ENCODE measurements around the gene MACROD2. TPM values are rescaled to one million over a fixed set of nuclear protein-coding genes. Genes with fewer than 3 reads are reported as not detected.
"Not testable (repeated sequence)": the region's sequence is repeated elsewhere in the genome, so short reads cannot be mapped to it uniquely, and the experiment has no call there.

The MACROD2 gene
- total RNA-seq, 1 experiment from 2014 or later: 1.5 TPM

GRCh38 chr20:15967334-15967733 lies 1972.0 kb downstream of the MACROD2 start:
- no peaks in the 10 kb centered on the region for H3K27me3 ChIP-seq (ENCODE audit: control insufficient read depth, insufficient read depth, low read length)
- no peaks in the 10 kb centered on the region for H3K36me3 ChIP-seq (replicated peaks; ENCODE audit: control insufficient read depth, insufficient read depth, low read length)
- no peak overlapping the region for H3K4me3 ChIP-seq (ENCODE audit: insufficient read depth, low read depth, low read length)
- no peak for DNase-seq

GRCh38 chr20:15976047-15976736 lies 1980.9 kb downstream of the MACROD2 start:
- Histone ChIP-seq H3K27me3 (ENCODE audit: control insufficient read depth, insufficient read depth, low read length) (no peaks in the 10 kb centered on the region), H3K4me3 (ENCODE audit: insufficient read depth, low read depth, low read length) (no peak overlapping the region), H3K36me3 (replicated peaks; ENCODE audit: control insufficient read depth, insufficient read depth, low read length) (no peaks in the 10 kb centered on the region)
- DNase-seq: peak; percentile 46

- H3K27me3 ChIP-seq (ENCODE audit: control insufficient read depth, insufficient read depth, low read length): no peaks in the 10 kb centered on the region
- no peak for DNase-seq
- H3K36me3 ChIP-seq (replicated peaks; ENCODE audit: control insufficient read depth, insufficient read depth, low read length): no peaks in the 10 kb centered on the region
- no peak overlapping the region for H3K4me3 ChIP-seq (ENCODE audit: insufficient read depth, low read depth, low read length)
Observed at GRCh38 chr20:15977026-15977425, 1981.7 kb downstream of the MACROD2 start.

GRCh38 chr20:15977758-15978157 lies 1982.4 kb downstream of the MACROD2 start:
- DNase-seq: no peak
- no peaks in the 10 kb centered on the region for H3K36me3 ChIP-seq (replicated peaks; ENCODE audit: control insufficient read depth, insufficient read depth, low read length)
- H3K4me3 ChIP-seq (ENCODE audit: insufficient read depth, low read depth, low read length): no peak overlapping the region
- H3K27me3 ChIP-seq (ENCODE audit: control insufficient read depth, insufficient read depth, low read length): no peaks in the 10 kb centered on the region

- not testable (repeated sequence) for H3K27me3 ChIP-seq (ENCODE audit: control insufficient read depth, insufficient read depth, low read length); DNase-seq; H3K36me3 ChIP-seq (replicated peaks; ENCODE audit: control insufficient read depth, insufficient read depth, low read length); H3K4me3 ChIP-seq (ENCODE audit: insufficient read depth, low read depth, low read length)
Observed at GRCh38 chr20:15985494-15986368, 1990.4 kb downstream of the MACROD2 start.

GRCh38 chr20:15986690-15987089 lies 1991.4 kb downstream of the MACROD2 start:
- DNase-seq: no peak
- Histone ChIP-seq H3K4me3 (ENCODE audit: insufficient read depth, low read depth, low read length) (no peak overlapping the region), H3K36me3 (replicated peaks; ENCODE audit: control insufficient read depth, insufficient read depth, low read length) (no peaks in the 10 kb centered on the region), H3K27me3 (ENCODE audit: control insufficient read depth, insufficient read depth, low read length) (no peaks in the 10 kb centered on the region)

GRCh38 chr20:15991279-15991678 lies 1996.0 kb downstream of the MACROD2 start:
- Histone ChIP-seq H3K27me3 (ENCODE audit: control insufficient read depth, insufficient read depth, low read length) (no peaks in the 10 kb centered on the region), H3K36me3 (replicated peaks; ENCODE audit: control insufficient read depth, insufficient read depth, low read length) (no peaks in the 10 kb centered on the region), H3K4me3 (ENCODE audit: insufficient read depth, low read depth, low read length) (no peak overlapping the region)
- no peak for DNase-seq

- Histone ChIP-seq H3K36me3 (replicated peaks; ENCODE audit: control insufficient read depth, insufficient read depth, low read length) (no peaks in the 10 kb centered on the region), H3K27me3 (ENCODE audit: control insufficient read depth, insufficient read depth, low read length) (no peaks in the 10 kb centered on the region), H3K4me3 (ENCODE audit: insufficient read depth, low read depth, low read length) (no peak overlapping the region)
- DNase-seq: no peak
Observed at GRCh38 chr20:15992564-15992963, 1997.2 kb downstream of the MACROD2 start.

- Histone ChIP-seq H3K4me3 (ENCODE audit: insufficient read depth, low read depth, low read length) (no peak overlapping the region), H3K36me3 (replicated peaks; ENCODE audit: control insufficient read depth, insufficient read depth, low read length) (no peaks in the 10 kb centered on the region), H3K27me3 (ENCODE audit: control insufficient read depth, insufficient read depth, low read length) (no peaks in the 10 kb centered on the region)
- no peak for DNase-seq
Observed at GRCh38 chr20:16000112-16000511, 2004.8 kb downstream of the MACROD2 start.

- Histone ChIP-seq H3K36me3 (replicated peaks; ENCODE audit: control insufficient read depth, insufficient read depth, low read length) (no peaks in the 10 kb centered on the region), H3K27me3 (ENCODE audit: control insufficient read depth, insufficient read depth, low read length) (no peaks in the 10 kb centered on the region), H3K4me3 (ENCODE audit: insufficient read depth, low read depth, low read length) (no peak overlapping the region)
- no peak for DNase-seq
Observed at GRCh38 chr20:16001286-16001685, 2006.0 kb downstream of the MACROD2 start.

GRCh38 chr20:16003310-16003709 lies 2008.0 kb downstream of the MACROD2 start:
- no peak for DNase-seq
- H3K27me3 ChIP-seq (ENCODE audit: control insufficient read depth, insufficient read depth, low read length): no peaks in the 10 kb centered on the region

GRCh38 chr20:16004108-16004854 lies 2009.0 kb downstream of the MACROD2 start:
- no peaks in the 10 kb centered on the region for H3K36me3 ChIP-seq (replicated peaks; ENCODE audit: control insufficient read depth, insufficient read depth, low read length)
- DNase-seq: no peak
- H3K4me3 ChIP-seq (ENCODE audit: insufficient read depth, low read depth, low read length): no peak overlapping the region
- no peaks in the 10 kb centered on the region for H3K27me3 ChIP-seq (ENCODE audit: control insufficient read depth, insufficient read depth, low read length)

More at GRCh38 chr20:16003310-16003709, 2008.0 kb downstream of the MACROD2 start:
- Histone ChIP-seq H3K4me3 (ENCODE audit: insufficient read depth, low read depth, low read length) (no peak overlapping the region), H3K36me3 (replicated peaks; ENCODE audit: control insufficient read depth, insufficient read depth, low read length) (no peaks in the 10 kb centered on the region)

GRCh38 chr20:16005021-16005914 lies 2010.0 kb downstream of the MACROD2 start:
- no peaks in the 10 kb centered on the region for H3K27me3 ChIP-seq (ENCODE audit: control insufficient read depth, insufficient read depth, low read length)
- peak; percentile 8 for DNase-seq
- no peaks in the 10 kb centered on the region for H3K36me3 ChIP-seq (replicated peaks; ENCODE audit: control insufficient read depth, insufficient read depth, low read length)
- H3K4me3 ChIP-seq (ENCODE audit: insufficient read depth, low read depth, low read length): no peak overlapping the region

All from H7 (cell line).